Common myeloid progenitor, CD34-positive (primary cell): Measurements from ENCODE around the gene TVP23C.
"Not testable (repeated sequence)": the region's sequence is repeated elsewhere in the genome, so short reads cannot be mapped to it uniquely, and the experiment has no call there.

Source experiments
- CTCF ChIA-PET: fragments of 350-600 bp; sonication (Branson Sonifier 250); formaldehyde crosslinking; loops from one replicate; lab custom pipeline; 2021; ENCODE audit warnings: antibody characterized with exemption; lab: Charles Lee
- POLR2A ChIA-PET: fragments of 350-600 bp; sonication (Branson Sonifier 250); formaldehyde crosslinking; loops from one replicate; lab custom pipeline; 2021; ENCODE audit warnings: antibody characterized with exemption; lab: Charles Lee
- DNase-seq, 3 donors: peaks; one replicate each; pipeline versions ENCODE4 v3.0.0 to v3.0.0-alpha.2; 2013
- H3K27ac ChIP-seq, 2 experiments: 1 replicate in 1 of 2; 2 replicates in 1 of 2; pipeline ENCODE4 v1.7.0; 2013; ENCODE audit warnings: inconsistent platforms in 2 of 2, low read length in 2 of 2, mild to moderate bottlenecking in 2 of 2, low read depth in 1 of 2, moderate library complexity in 1 of 2; ENCODE audit not compliant: severe bottlenecking in 2 of 2, insufficient read depth in 1 of 2, poor library complexity in 1 of 2
- H3K27me3 ChIP-seq, 5 experiments: replicated peaks in 2 of 5; 1 replicate in 3 of 5; 2 replicates in 2 of 5; pipeline versions ENCODE4 v1.6.1 to v1.7.0; 2013; ENCODE audit warnings: low read length in 4 of 5, mild to moderate bottlenecking in 2 of 5, moderate library complexity in 2 of 5, inconsistent platforms in 1 of 5; ENCODE audit not compliant: insufficient read depth in 5 of 5, control insufficient read depth in 4 of 5
- H3K36me3 ChIP-seq, 4 experiments: 1 replicate in 2 of 4; 2 replicates in 2 of 4; pipeline versions ENCODE4 v1.6.1 to v1.7.0; 2013; ENCODE audit warnings: low read length in 3 of 4, control low read depth in 1 of 4, mild to moderate bottlenecking in 1 of 4; ENCODE audit not compliant: control insufficient read depth in 4 of 4, insufficient read depth in 4 of 4
- H3K4me1 ChIP-seq, 4 experiments: 1 replicate in 3 of 4; 2 replicates in 1 of 4; pipeline versions ENCODE4 v1.6.1 to v1.7.1; 2013; ENCODE audit warnings: low read length in 3 of 4, mild to moderate bottlenecking in 3 of 4, control low read depth in 1 of 4, inconsistent platforms in 1 of 4, moderate library complexity in 1 of 4; ENCODE audit not compliant: control insufficient read depth in 4 of 4, insufficient read depth in 4 of 4; ENCODE audit errors: control extremely low read depth in 1 of 4
- H3K4me3 ChIP-seq, 7 experiments: 1 replicate in 4 of 7; 2 replicates in 3 of 7; pipeline versions ENCODE4 v1.5.1 to v1.7.0; 2013; ENCODE audit warnings: mild to moderate bottlenecking in 7 of 7, low read length in 6 of 7, moderate library complexity in 6 of 7, inconsistent platforms in 2 of 7, low read depth in 2 of 7, control low read depth in 1 of 7; ENCODE audit not compliant: insufficient read depth in 4 of 7, control insufficient read depth in 1 of 7; ENCODE audit errors: extremely low read depth in 1 of 7
- H3K9me3 ChIP-seq, 5 experiments: 1 replicate in 4 of 5; 2 replicates in 1 of 5; pipeline versions ENCODE4 v1.6.1 to v1.7.1; 2013; ENCODE audit warnings: low read length in 4 of 5, mild to moderate bottlenecking in 2 of 5, inconsistent platforms in 1 of 5, low read depth in 1 of 5, moderate library complexity in 1 of 5; ENCODE audit not compliant: control insufficient read depth in 4 of 5, insufficient read depth in 2 of 5; ENCODE audit errors: control extremely low read depth in 1 of 5
- WGBS: methylation state at CpG from one replicate; pipeline ENCODE4 v1.1.5; 2013; ENCODE audit not compliant: insufficient coverage; 5-methylcytosine and 5-hydroxymethylcytosine counted together

The TVP23C gene

GRCh38 chr17:15581462-15581861 is 18.2 kb upstream of the TVP23C start:
- H3K9me3 ChIP-seq, POLR2A ChIA-PET, DNase-seq, H3K4me1 ChIP-seq, H3K36me3 ChIP-seq, H3K27me3 ChIP-seq, H3K27ac ChIP-seq, H3K4me3 ChIP-seq, CTCF ChIA-PET: not testable (repeated sequence)
- WGBS: 100% methylated on average over 3 of the region's 4 CpGs

GRCh38 chr17:15576848-15577247 is 13.6 kb upstream of the TVP23C start:
- POLR2A ChIA-PET, H3K4me1 ChIP-seq, CTCF ChIA-PET, H3K9me3 ChIP-seq, H3K4me3 ChIP-seq, H3K27me3 ChIP-seq, H3K27ac ChIP-seq, DNase-seq, H3K36me3 ChIP-seq: not testable (repeated sequence)
- no CpG with 5 or more reads among the region's 1 CpG for WGBS

- H3K36me3 ChIP-seq, POLR2A ChIA-PET, H3K27me3 ChIP-seq, H3K4me1 ChIP-seq, H3K9me3 ChIP-seq, H3K27ac ChIP-seq, CTCF ChIA-PET, DNase-seq, H3K4me3 ChIP-seq: not testable (repeated sequence)
- no CpG with 5 or more reads among the region's 5 CpGs for WGBS
Measured at GRCh38 chr17:15574660-15575059, 11.4 kb upstream of the TVP23C start.

- CTCF ChIA-PET, H3K4me3 ChIP-seq, H3K4me1 ChIP-seq, H3K36me3 ChIP-seq, H3K27ac ChIP-seq, H3K9me3 ChIP-seq, DNase-seq, POLR2A ChIA-PET, H3K27me3 ChIP-seq: not testable (repeated sequence)
- WGBS: 100% methylated on average over 2 of the region's 4 CpGs
Measured at GRCh38 chr17:15573870-15574269, 10.6 kb upstream of the TVP23C start.

GRCh38 chr17:15562613-15563374 is 489 bp downstream of the TVP23C start:
- H3K4me1 ChIP-seq, H3K9me3 ChIP-seq, POLR2A ChIA-PET, H3K27me3 ChIP-seq, H3K36me3 ChIP-seq, CTCF ChIA-PET: not testable (repeated sequence)
- no CpG with 5 or more reads among the region's 34 CpGs for WGBS
- H3K4me3 ChIP-seq: peak overlapping the region; percentile 61 to 85 (median 72)
- H3K27ac ChIP-seq: peak overlapping the region in 1 of 2 experiments; percentile 34
- DNase-seq: peak in 2 of 3 donors; percentile 7 to 21

GRCh38 chr17:15561439-15561838 is 1.8 kb downstream of the TVP23C start:
- H3K9me3 ChIP-seq, POLR2A ChIA-PET, H3K4me1 ChIP-seq, H3K27ac ChIP-seq, H3K27me3 ChIP-seq, H3K4me3 ChIP-seq, DNase-seq, CTCF ChIA-PET, H3K36me3 ChIP-seq: not testable (repeated sequence)
- 97% methylated on average over 5 of the region's 10 CpGs for WGBS

- H3K9me3 ChIP-seq, H3K4me1 ChIP-seq, H3K27me3 ChIP-seq, H3K27ac ChIP-seq, H3K36me3 ChIP-seq, H3K4me3 ChIP-seq, POLR2A ChIA-PET, DNase-seq, CTCF ChIA-PET: not testable (repeated sequence)
- no CpG with 5 or more reads among the region's 5 CpGs for WGBS
Measured at GRCh38 chr17:15558403-15559105, 4.7 kb downstream of the TVP23C start.
